SU-DHL-6 (cell line): ENCODE data around the gene XPO6.

ENCODE experiments used
- CTCF ChIP-seq: fragments of 200-600 bp; sonication (generic); IDR thresholded peaks from one replicate; pipeline ENCODE4 v1.5.1; 2017; ENCODE audit warnings: antibody characterized with exemption, mild to moderate bottlenecking, low read length, moderate library complexity; ENCODE audit not compliant: insufficient read depth, poor library complexity, severe bottlenecking
- EZH2phosphoT487 ChIP-seq: fragments of 200-600 bp; sonication (generic), shearing (Covaris generic); conservative IDR thresholded peaks from 2 replicates; pipeline ENCODE4 v1.6.1; 2018; ENCODE audit warnings: mild to moderate bottlenecking, antibody characterized with exemption, low read length, moderate library complexity, mixed read lengths

- TF ChIP-seq CTCF (no peak), EZH2phosphoT487 (no peak)
Measured at GRCh38 chr16:28257256-28257655, 45.5 kb upstream of the XPO6 start.
